AG09319 (cell line): ENCODE data around the gene ANK2.

Experiments used
- DNase-seq: peaks from one replicate; pipeline ENCODE4 v3.0.0-alpha.2; 2010; ENCODE audit warnings: low read depth; ENCODE audit errors: extremely low read depth
- TF ChIP-seq, protein P1 (sequence below): IDR thresholded peaks from 2 replicates; pipeline ENCODE4 v1.5.1; 2011; ENCODE audit warnings: low read depth, mild to moderate bottlenecking, inconsistent platforms, low read length, moderate library complexity

The ANK2 gene

DNA sequence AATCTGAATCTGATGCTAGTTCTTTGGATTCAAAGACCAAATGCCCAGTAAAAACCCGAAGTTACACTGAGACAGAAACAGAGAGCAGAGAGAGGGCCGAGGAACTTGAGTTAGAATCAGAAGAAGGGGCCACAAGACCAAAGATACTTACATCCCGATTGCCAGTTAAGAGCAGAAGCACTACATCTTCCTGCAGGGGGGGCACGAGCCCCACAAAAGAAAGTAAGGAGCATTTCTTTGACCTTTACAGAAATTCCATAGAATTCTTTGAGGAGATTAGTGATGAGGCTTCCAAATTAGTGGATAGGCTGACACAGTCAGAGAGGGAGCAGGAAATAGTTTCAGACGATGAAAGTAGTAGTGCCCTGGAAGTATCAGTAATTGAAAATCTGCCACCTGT, 309.3 kb downstream of the ANK2 start:
- no peak for DNase-seq
- TF ChIP-seq, protein P1, sequence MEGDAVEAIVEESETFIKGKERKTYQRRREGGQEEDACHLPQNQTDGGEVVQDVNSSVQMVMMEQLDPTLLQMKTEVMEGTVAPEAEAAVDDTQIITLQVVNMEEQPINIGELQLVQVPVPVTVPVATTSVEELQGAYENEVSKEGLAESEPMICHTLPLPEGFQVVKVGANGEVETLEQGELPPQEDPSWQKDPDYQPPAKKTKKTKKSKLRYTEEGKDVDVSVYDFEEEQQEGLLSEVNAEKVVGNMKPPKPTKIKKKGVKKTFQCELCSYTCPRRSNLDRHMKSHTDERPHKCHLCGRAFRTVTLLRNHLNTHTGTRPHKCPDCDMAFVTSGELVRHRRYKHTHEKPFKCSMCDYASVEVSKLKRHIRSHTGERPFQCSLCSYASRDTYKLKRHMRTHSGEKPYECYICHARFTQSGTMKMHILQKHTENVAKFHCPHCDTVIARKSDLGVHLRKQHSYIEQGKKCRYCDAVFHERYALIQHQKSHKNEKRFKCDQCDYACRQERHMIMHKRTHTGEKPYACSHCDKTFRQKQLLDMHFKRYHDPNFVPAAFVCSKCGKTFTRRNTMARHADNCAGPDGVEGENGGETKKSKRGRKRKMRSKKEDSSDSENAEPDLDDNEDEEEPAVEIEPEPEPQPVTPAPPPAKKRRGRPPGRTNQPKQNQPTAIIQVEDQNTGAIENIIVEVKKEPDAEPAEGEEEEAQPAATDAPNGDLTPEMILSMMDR, result no peak; the same call in none of the 2 replicates

DNA sequence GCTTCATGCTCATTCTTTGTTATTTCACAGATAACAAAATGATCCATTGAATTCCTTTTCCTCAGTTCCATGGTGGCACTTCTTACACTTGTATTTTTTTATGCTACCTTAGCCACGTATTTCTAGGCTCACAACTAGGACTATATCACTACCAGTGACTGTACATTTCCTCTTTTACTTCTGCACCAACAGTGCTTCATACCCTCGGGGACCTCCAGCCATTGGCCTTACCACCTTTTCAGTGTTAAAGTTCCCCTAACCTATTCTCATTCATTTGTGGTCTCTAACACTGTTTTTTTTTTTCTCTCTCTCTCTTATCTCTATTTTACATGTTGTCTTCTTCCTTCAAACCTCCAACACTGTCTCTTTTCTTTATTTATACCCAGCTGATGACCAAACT, 315.9 kb downstream of the ANK2 start:
- TF ChIP-seq, protein P1, result no peak
- no peak for DNase-seq

DNA sequence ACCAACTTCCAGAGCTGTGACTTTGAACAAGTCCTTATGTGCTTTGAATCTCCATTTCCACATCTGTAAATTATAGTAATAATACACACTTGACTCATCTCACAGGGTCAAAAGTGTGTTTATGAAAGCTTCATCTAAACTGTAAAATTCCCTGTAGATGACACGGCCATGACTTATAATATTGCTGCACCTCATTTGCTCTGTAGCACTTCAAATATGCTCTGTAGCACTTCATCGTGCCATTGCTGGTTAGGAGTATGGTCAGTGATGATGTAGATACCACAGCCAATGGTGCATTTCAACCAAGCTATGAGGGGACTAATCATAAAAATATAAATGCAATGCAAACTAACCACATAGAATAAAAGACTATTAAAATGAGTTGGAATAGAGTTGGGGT, 318.6 kb downstream of the ANK2 start:
- TF ChIP-seq, protein P1, result no peak
- DNase-seq, result peak; percentile 63

DNA sequence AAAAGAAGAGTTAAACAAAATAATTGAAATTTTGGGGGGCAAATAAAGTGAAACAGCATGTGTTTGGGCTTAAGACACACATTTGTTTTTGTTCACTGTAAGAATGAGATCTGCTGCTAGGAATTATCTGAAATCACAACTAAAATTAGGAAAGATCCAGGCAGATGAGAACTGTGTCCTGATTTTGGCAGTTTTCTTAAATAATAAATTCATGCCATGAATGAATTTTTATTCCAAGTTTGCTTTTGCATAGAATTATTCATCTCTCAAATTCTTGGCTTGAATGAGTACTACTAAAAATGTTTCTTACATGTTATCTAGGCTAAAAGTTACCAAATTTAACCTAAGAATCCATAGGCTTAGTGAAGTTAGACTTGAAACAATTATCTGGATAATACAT, 321.7 kb downstream of the ANK2 start:
- TF ChIP-seq, protein P1, result no peak
- no peak for DNase-seq

DNA sequence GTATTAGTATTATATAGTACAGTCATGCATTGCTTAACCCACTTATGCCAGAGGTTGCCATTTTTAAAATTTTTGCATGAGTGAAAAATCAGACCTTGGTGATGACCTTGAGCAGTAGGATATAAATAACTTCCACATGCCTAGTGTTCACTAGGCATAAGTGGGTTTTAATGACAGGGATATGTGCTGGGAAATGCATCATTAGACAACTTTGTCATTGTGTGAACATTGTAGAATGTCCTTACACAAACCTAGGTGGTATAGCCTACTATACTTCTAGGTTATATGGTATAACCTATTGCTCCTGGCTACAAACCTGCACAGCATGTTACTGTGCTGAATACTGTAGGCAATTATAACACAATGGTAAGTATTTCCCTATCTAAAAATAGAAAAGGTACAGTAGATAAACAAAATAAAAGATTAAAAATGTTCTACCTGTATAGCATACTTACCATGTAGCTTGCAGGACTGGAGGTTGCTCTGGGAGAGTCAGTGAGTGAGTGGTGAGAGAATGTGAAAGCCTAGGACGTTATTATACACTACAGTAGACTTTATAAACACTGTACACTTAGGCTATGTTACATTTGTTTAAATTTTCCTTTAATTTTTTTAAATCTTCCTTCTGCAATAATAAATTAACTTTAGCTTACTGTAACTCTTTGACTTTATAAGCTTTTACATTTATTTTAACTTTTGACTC, 326.7 kb downstream of the ANK2 start:
- TF ChIP-seq, protein P1, result no peak
- no peak for DNase-seq

DNA sequence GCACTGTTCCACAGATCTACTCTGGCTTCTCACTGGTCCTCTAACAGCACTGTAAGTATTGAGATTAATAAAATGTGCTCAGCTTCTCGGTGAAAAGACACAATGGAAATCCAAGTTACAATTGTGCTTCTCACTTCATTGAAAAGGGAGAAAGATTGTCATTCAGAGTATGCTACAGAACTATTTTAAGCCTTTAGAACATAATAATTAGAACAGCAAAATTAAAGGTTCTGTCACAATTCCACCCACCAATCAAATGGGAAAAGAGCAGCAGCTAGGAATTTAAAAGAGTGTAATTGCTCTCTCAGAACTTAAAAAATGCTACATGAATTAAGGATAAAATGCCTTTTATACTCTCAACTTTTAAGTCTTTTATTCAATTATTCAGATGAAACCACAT, 329.4 kb downstream of the ANK2 start:
- no peak for DNase-seq
- TF ChIP-seq, protein P1, result no peak

DNA sequence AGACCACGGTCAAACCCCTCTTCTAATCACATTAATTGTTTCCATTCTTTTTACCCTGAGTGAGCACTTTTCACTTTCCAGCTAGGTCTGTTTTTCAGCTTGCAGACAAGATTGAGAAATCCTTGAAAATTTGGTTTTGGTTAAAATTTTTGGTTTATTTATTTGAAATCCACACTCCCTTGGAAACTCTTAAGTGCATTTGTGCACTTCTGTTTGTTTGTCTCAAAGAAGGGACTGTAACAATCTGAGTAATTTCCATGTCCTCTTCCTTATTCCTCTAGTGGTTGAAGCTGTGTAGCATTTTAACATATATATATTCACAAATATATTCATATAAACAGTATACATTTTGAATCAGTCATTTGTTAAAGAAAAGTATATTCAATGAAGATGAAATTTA, 333.3 kb downstream of the ANK2 start:
- peak; percentile 24 for DNase-seq
- TF ChIP-seq, protein P1, result no peak
